Superior temporal gyrus (tissue), 1 donor: ENCODE data around the gene MAN1A1.

Experiments
- DNase-seq: peaks from one replicate; pipeline ENCODE4 v3.0.0-alpha.2; 2016; ENCODE audit errors: extremely low spot score

The MAN1A1 gene

DNA sequence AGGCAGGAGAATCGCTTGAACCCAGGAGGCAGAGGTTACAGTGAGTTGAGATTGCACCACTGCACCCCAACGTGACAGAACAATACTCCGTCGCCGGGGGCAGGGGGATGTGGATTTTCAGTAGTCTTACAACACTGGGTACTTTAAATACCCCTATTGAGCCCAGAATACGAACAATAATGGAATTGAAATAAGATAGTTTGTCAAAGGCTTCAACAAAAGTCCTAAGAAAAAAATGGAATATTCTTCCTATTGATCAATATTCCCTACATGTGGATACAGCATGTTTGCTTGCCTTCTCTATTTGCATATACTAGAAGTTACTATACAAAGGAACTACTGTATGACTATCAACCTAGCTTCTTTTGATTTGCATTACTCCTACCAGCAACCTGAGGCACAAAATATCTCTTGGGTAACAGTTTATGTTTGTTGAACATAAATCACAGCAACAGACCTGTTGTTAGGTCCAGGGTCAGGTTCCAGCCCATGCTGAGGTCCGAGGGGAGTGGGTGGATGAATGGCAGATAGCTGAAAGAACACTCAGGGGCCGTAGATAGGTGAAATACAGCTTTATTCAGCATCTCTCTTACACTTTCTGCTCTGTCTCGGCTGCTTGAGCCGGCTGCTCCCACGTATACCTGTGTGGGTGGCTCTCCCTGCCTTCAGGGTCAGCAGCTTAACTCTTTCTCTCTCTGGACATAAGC lies 23.8 kb downstream of the MAN1A1 start:
- no peak for DNase-seq

DNA sequence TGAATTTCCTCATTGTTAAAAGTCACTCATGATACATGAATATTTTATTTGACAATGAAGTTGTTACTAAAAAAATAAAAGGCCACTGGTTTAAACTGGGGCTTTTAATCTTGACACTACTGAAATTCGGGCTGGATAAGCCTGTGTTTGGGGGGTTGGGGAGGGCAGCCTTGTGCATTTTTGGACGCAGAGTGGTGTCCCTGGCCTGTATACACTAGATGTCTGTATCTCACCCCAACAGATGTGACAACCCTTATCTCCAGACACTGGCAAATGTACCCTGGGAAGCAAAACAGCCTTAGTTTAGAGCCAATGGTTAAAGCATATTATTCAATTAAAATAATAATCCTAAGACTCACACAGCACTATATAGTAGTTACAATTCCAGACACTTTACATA lies 24.8 kb downstream of the MAN1A1 start:
- no peak for DNase-seq

- DNase-seq: no peak
Measured at GRCh38 chr6:119323931-119324330, 25.6 kb downstream of the MAN1A1 start.

- no peak for DNase-seq
Measured at GRCh38 chr6:119323478-119323877, 26.1 kb downstream of the MAN1A1 start.

DNA sequence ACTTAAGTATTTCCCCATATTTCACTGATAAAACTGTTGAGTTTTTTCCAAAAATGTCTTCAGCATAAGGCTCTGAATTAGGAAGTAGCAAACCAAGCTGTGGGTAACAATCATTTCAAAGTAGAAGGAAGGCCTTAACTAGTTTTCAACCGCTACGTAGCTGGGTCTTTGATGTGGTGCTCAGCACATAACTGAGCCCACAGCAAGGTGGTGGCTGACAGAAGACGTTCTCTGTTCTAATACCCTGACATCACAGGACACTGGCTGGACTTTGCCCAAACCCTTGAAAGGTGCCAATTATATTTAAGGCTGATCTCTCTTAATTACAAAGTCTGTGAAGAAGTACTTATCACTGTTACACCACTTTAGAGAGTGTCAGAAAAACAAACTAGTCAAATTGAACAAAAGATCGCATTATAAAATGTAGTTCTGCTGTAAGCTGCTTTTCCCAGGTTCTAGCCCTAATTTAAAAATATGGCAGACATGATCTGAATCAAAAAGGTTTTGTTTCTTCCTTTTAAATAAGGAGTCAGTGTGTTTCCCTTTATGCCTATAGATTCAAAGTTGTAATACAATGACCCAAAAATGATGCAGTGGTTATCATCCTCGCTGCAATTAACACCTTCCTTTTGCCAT lies 26.7 kb downstream of the MAN1A1 start:
- no peak for DNase-seq

DNA sequence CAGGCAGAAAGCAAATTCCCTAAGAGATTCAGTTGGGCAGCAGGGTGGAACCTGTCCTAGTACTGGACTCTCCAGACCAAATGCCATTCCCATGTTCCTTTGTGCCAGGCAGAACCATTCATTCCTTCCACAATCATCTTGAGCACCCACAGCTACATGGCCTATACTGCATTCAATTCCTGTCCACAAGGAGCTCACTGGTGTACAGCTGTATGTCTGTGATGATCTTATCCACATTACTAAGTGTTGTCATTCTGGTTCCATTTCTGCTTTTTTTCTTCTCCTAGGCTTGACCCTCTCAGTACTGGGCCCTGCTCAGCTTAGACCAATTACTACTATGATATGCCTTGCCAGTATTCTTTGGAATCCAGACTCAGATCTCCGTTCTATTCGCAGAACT lies 27.5 kb downstream of the MAN1A1 start:
- no peak for DNase-seq

GRCh38 chr6:119319694-119320093 lies 29.9 kb downstream of the MAN1A1 start:
- no peak for DNase-seq

GRCh38 chr6:119318730-119319129 lies 30.8 kb downstream of the MAN1A1 start:
- no peak for DNase-seq

DNA sequence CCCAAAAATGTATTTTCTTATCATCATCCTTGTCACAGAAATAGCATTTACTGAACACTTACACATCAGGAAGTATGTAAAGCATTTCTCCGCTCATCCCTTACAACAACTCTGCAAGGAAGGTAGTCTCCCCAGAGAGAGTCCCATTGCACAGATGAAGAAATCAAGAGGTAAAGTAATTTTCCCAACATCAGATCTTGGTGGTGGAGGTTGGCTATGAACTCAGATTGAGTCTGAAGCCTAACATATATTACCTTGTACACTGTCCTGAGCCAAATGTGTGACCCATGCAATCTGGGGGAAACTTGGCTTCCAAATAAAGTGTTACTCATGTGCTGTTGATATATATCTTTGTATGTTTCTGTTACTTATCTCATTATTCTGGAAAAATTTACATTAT lies 31.4 kb downstream of the MAN1A1 start:
- DNase-seq: no peak

DNA sequence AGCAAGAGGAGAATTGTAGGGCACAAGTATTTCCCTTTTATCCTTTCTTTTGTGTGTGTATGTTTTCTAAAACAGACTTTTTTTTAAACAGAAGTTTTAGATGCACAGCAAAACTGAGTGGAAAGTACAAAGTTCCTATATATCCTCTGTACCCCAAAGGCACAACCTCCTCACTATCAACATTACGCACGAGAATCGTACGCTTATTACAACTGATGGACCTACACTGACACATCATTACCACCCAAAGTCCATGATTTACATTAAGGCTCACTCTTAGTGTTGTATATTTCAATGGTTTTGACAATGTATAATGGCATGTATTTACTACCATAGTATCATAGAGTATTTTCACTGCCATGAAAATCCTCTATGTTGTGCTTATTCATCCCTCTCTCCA lies 32.6 kb downstream of the MAN1A1 start:
- no peak for DNase-seq

- DNase-seq: no peak
Measured at GRCh38 chr6:119314885-119315272, 34.7 kb downstream of the MAN1A1 start.

GRCh38 chr6:119313937-119314884 lies 35.4 kb downstream of the MAN1A1 start:
- no peak for DNase-seq

DNA sequence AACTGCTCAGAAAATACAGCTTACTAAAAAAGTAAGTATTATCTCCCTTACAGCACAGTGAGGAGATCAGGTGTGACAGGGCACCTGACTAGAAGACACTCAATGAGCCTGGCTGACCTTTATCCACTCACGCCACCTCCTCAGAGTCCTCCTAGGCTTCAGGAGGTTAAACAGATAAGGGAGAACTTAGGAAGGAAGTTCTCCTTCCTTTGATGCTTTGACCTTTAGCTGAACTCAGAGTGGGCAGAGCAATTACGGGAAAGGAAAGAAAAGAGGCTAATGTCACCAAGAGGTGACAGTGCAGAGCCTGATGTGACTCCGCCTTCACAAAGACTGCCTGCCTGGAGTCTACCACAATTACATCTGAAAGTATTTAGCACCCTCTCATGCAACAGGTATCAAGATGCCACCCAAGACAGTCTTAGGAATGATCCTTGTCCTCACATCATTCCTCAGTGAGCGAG lies 36.7 kb downstream of the MAN1A1 start:
- no peak for DNase-seq

GRCh38 chr6:119312441-119312840 lies 37.1 kb downstream of the MAN1A1 start:
- DNase-seq: no peak

DNA sequence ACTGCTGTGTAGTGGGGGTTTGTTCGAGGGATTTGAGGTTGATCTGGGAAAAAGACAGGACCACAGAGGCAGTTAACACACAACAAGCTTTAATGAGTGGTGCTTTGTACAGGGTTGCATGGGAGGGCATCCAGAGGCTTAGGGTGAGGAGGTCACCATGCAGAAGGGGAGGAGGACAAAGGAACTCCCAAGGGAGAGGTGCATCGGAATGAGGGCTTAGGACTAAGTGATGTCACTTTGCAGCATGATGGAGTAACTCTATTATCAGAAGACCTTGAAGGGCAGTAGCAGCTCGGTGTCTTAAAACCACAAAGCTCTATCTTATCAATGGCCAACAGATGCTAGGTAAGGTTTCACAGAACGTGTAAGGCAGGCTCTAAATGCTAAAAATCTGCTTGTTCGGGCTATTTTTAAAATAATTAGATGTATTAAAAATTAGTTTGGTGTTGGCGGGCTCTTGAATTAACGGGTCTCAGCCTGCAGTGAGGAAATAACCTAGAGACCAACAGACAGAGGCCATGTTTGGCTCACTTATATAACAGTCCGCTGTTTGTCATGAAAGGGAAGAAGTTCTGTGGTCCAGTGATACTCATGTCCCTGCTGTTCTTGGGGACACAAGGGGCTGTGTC lies 37.9 kb downstream of the MAN1A1 start:
- no peak for DNase-seq

DNA sequence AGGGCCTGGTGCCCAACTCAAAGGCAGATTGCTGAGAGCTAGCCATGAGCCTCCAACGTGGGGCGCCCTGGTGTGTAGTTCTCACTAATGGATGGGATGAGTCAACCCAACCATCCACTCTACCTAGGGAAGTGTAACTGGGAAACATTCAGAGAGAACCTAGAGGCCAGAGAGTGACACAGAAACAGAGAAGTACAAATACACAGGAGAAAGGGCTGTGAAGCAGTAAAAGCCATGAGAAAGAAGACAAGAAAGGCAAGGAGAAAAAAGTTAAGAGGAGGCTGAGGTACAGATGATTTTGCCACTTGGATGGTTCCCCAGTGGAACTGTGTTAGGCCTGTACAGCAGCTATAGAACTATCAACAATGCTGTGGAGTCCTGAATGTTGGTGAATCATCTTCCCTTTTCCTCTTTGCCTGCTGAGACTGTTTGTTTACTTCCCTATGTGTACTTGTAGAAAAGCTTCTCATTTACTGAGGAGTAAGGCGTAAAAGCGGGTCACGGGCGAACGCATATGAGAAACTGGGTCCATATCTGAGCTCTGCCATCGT lies 39.0 kb downstream of the MAN1A1 start:
- no peak for DNase-seq

DNA sequence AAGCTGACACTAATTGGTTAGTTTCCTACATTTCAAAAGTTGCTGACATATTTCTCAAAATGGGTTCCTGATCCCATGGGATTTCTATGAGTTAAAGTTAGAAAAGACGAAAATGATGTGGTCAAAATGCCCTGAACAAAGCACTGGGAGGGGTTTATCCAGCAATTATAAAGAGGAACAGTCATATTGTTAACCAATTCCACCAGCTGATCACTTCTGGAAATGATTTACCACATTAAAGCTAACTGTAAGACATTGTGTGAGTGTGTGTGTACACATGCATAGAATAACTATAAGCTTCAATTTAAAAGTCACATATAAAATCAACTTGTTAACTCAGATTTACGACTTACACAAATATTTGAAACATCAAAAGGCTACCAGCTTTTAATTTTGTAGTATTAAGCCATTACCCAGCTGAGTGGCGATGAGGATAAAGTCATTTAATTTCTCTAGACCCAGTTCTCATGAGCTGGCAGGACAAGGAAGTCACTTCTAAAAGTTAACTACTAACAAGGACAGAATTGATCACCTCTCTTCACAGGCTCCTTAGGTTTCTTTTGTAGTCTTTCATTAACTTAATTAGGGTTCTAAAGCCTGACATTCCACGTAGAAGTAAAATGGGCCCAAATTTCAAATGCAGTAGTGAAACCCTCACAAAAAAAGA lies 40.4 kb downstream of the MAN1A1 start:
- no peak for DNase-seq

- DNase-seq: no peak
Measured at GRCh38 chr6:119308048-119308570, 41.5 kb downstream of the MAN1A1 start.

DNA sequence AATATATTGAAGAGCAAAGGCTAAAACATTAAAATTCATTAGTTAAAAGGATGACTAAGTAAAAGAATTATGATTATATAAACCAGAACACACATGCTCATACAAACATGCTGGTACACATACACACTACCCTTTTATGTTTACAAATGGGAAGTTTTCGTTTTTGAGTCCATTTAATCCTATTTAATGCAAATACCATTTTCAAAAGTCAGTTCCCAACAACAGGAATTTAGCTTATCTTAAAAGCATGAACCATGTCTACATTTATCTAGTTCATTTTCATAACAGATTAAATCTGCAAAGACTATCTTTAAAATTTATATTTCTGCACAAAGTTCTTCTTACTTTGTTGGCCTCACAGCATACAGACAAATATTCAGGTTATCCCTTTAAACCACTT lies 42.5 kb downstream of the MAN1A1 start:
- no peak for DNase-seq

GRCh38 chr6:119306396-119306968 lies 43.1 kb downstream of the MAN1A1 start:
- no peak for DNase-seq
